D721Med (cell line): ENCODE results near the gene EXOC6B.

Source experiments
- DNase-seq: peaks from one replicate; pipeline ENCODE4 v3.0.0; 2011; ENCODE audit warnings: low spot score; ENCODE audit not compliant: insufficient read length
- FAIRE-seq: peaks from 2 replicates; lab custom pipeline; 2011; peaks lifted over from hg19 to GRCh38; lab: Jason Lieb, UNC
- CTCF ChIP-seq: IDR thresholded peaks from 2 replicates; pipeline ENCODE4 v1.5.1; 2012; ENCODE audit warnings: mild to moderate bottlenecking, control low read depth; ENCODE audit not compliant: insufficient read depth; ENCODE audit errors: missing control alignments

The EXOC6B gene

GRCh38 chr2:72236445-72237067 lies 589.3 kb downstream of the EXOC6B start:
- TF ChIP-seq CTCF, result no peak
- FAIRE-seq, result no peak
- no peak for DNase-seq

- no peak for TF ChIP-seq CTCF
- DNase-seq (no peak), FAIRE-seq (no peak)
Measured at GRCh38 chr2:72235497-72236415, 590.1 kb downstream of the EXOC6B start.

- FAIRE-seq (no peak), DNase-seq (no peak)
- TF ChIP-seq CTCF, result no peak
Measured at GRCh38 chr2:72233211-72233610, 592.6 kb downstream of the EXOC6B start.

GRCh38 chr2:72222829-72223564 lies 602.8 kb downstream of the EXOC6B start:
- FAIRE-seq (no peak), DNase-seq (no peak)
- TF ChIP-seq CTCF, result no peak

GRCh38 chr2:72220170-72220569 lies 605.7 kb downstream of the EXOC6B start:
- DNase-seq (no peak), FAIRE-seq (no peak)
- peak; percentile 13 for TF ChIP-seq CTCF

GRCh38 chr2:72214429-72215143 lies 611.2 kb downstream of the EXOC6B start:
- no peak for TF ChIP-seq CTCF
- DNase-seq (no peak), FAIRE-seq (no peak)
